GM18511 (cell line): ENCODE data around the gene TBATA.

Experiments used
- ATAC-seq: cut with Tn5 transposase; IDR thresholded peaks from one replicate; pipeline ENCODE4 v1.9.1; 2021; ENCODE audit warnings: mild to moderate bottlenecking, moderate library complexity; ENCODE audit not compliant: unreplicated experiment

Gene TBATA

GRCh38 chr10:70809011-70809611, 23.9 kb upstream of the TBATA start:
- ATAC-seq: no peak

- no peak for ATAC-seq
Measured at GRCh38 chr10:70807556-70807955, 22.4 kb upstream of the TBATA start.

GRCh38 chr10:70806841-70807240, 21.7 kb upstream of the TBATA start:
- no peak for ATAC-seq

- no peak for ATAC-seq
Measured at GRCh38 chr10:70805619-70806215, 20.5 kb upstream of the TBATA start.

- no peak for ATAC-seq
Measured at GRCh38 chr10:70804421-70804808, 19.2 kb upstream of the TBATA start.

- no peak for ATAC-seq
Measured at GRCh38 chr10:70803775-70804420, 18.7 kb upstream of the TBATA start.

GRCh38 chr10:70801854-70802253, 16.7 kb upstream of the TBATA start:
- ATAC-seq: no peak

- ATAC-seq: no peak
Measured at GRCh38 chr10:70799124-70799523, 13.9 kb upstream of the TBATA start.

GRCh38 chr10:70797840-70798239, 12.7 kb upstream of the TBATA start:
- no peak for ATAC-seq

GRCh38 chr10:70795613-70796012, 10.4 kb upstream of the TBATA start:
- no peak for ATAC-seq

GRCh38 chr10:70791386-70792039, 6.3 kb upstream of the TBATA start:
- ATAC-seq: no peak

- ATAC-seq: no peak
Measured at GRCh38 chr10:70786799-70787415, 1.7 kb upstream of the TBATA start.

- ATAC-seq: no peak
Measured at GRCh38 chr10:70784471-70784870, 706 bp downstream of the TBATA start.

GRCh38 chr10:70784016-70784415, 1.2 kb downstream of the TBATA start:
- no peak for ATAC-seq

- no peak for ATAC-seq
Measured at GRCh38 chr10:70782746-70783680, 2.2 kb downstream of the TBATA start.

GRCh38 chr10:70782086-70782745, 3.0 kb downstream of the TBATA start:
- ATAC-seq: no peak

GRCh38 chr10:70781461-70782051, 3.6 kb downstream of the TBATA start:
- no peak for ATAC-seq

GRCh38 chr10:70780772-70781171, 4.4 kb downstream of the TBATA start:
- ATAC-seq: no peak

- ATAC-seq: no peak
Measured at GRCh38 chr10:70780370-70780760, 4.8 kb downstream of the TBATA start.
